GM18502 (cell line): ENCODE results near the gene METTL25B.
A peak's percentile ranks its signal among the peaks of the same experiment; 100 is the strongest.

ENCODE experiments used
- ATAC-seq: cut with Tn5 transposase; IDR thresholded peaks from one replicate; pipeline ENCODE4 v1.9.1; 2021; ENCODE audit warnings: mild to moderate bottlenecking; ENCODE audit not compliant: unreplicated experiment, poor library complexity

METTL25B gene

GRCh38 chr1:156727926-156728598 lies at the start of gene METTL25B:
Gene METTL25B (plus strand): TSS chr1:156728469. CDS start chr1:156729105, 636 bp downstream.
- ATAC-seq, result peak; percentile 62

- no peak for ATAC-seq
Observed at GRCh38 chr1:156680056-156680455, 48.2 kb upstream of the METTL25B start.

- no peak for ATAC-seq
Observed at GRCh38 chr1:156681196-156681960, 46.9 kb upstream of the METTL25B start.

GRCh38 chr1:156682166-156682890 lies 45.9 kb upstream of the METTL25B start:
- ATAC-seq, result no peak

GRCh38 chr1:156684227-156684782 lies 44.0 kb upstream of the METTL25B start:
- no peak for ATAC-seq

GRCh38 chr1:156689035-156689952 lies 39.0 kb upstream of the METTL25B start:
- ATAC-seq, result no peak

GRCh38 chr1:156689953-156690674 lies 38.2 kb upstream of the METTL25B start:
- ATAC-seq, result no peak

- ATAC-seq, result no peak
Observed at GRCh38 chr1:156690675-156691036, 37.6 kb upstream of the METTL25B start.

- ATAC-seq, result no peak
Observed at GRCh38 chr1:156691191-156691590, 37.1 kb upstream of the METTL25B start.

- ATAC-seq, result no peak
Observed at GRCh38 chr1:156691665-156692440, 36.4 kb upstream of the METTL25B start.

GRCh38 chr1:156692441-156692924 lies 35.8 kb upstream of the METTL25B start:
- no peak for ATAC-seq

- ATAC-seq, result no peak
Observed at GRCh38 chr1:156692925-156693847, 35.1 kb upstream of the METTL25B start.

GRCh38 chr1:156693848-156694689 lies 34.2 kb upstream of the METTL25B start:
- ATAC-seq, result no peak

GRCh38 chr1:156694690-156694962 lies 33.6 kb upstream of the METTL25B start:
- ATAC-seq, result no peak

- no peak for ATAC-seq
Observed at GRCh38 chr1:156696755-156697154, 31.5 kb upstream of the METTL25B start.

GRCh38 chr1:156697481-156697880 lies 30.8 kb upstream of the METTL25B start:
- no peak for ATAC-seq

- ATAC-seq, result no peak
Observed at GRCh38 chr1:156698995-156699394, 29.3 kb upstream of the METTL25B start.
